GM21367 (cell line): ENCODE data around the gene FUT2.
"Not testable (repeated sequence)": the region's sequence is repeated elsewhere in the genome, so short reads cannot be mapped to it uniquely, and the experiment has no call there.

Source experiments
- ATAC-seq: cut with Tn5 transposase; IDR thresholded peaks from one replicate; pipeline ENCODE4 v1.9.1; 2021; ENCODE audit not compliant: unreplicated experiment

Gene FUT2

DNA sequence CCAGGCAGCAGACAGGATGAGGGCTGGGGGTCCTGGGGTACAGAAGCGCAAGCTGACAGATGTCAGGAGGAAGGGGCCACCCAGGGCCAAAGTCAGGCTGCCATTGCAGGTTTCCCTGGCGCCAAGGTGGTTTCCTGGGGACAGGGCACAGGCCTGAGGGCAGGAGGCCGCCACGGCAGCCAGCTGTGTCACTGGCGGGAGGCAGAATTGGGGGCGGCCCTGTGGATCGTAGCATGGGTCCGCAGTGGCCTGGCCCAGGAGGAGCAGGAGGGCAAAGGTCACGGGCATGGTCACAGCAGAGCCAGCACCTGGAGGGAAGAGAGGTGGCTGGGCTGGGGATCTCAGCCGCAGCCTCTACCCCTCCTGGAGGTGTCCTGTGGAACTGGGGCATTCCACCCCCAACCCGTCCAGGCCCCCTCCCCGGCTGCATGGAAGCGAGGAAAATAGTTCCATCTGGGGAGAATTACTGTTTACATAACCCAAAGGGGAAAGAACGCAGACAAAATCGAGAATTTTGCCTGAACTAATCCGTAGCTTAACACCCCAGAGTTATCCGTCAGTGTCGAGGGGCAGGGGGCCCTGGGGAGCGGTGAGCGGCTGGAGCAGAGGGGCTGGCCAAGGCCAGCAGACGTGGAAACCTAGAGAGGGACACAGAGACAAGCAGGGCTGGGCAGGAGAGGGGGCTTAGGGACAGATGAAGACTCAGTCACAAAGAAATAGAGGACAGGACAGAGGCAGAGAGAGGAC, 24.9 kb upstream of the FUT2 start:
- ATAC-seq = no peak

- ATAC-seq = no peak
These were observed 24.2 kb upstream of the FUT2 start for GRCh38 chr19:48671446-48671995.

DNA sequence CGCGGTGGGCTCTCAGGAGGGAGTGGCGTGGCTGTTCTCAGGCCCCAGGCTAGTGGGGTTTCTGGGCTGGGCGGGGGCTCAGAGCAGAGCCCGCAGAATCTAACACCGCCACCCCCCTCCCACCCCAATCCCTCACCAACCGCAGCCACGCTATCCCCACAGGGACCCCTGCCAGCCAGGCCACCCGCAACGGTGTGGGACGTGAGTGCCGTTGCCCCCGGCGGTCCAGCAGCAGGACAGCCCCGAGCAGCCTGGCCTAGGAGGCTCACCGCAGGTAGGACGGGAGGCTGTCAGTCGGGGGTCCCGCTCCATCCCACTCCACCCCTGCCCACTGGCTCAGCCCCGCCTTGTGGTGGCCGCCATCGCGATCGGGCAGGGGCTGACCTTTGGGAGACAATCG, 22.8 kb upstream of the FUT2 start, which contains the start of gene NTN5:
TSS of gene NTN5 (minus strand) at position 24 of the 400 bp plus-strand sequence. CDS start 2,031 bp downstream, outside the sequence.
- ATAC-seq = no peak

GRCh38 chr19:48673436-48674100, 22.2 kb upstream of the FUT2 start:
- no peak for ATAC-seq

DNA sequence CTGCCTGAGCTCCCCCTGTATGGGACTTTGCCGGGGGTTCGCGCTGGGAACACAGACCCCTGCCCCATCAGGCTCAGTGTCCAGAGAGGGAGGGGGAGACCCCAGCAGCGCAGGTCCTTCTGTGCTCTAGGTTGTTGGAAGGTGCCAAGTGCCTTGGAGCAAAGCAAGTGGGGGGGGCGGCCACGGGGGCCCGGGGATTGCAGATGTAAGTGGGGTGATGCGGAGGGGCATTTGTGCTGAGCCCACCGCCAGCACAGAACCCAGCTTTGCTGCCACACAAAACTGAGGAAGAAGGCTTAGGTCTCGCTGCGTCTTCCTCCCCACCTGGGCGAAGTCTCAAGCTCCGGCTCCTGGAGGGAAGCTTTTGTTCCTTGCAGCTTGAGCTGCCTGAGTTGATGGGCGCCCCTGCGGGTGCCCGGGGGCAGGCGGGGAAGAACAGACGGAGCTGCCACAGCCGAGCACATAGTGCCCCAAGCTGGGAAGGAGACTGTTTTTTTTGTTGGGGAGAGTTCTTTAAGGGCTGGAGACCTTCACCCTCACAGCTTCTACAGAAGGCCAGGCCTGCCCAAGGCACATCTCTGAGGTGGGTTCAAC, 21.5 kb upstream of the FUT2 start:
- no peak for ATAC-seq

- ATAC-seq = no peak
These were observed 20.6 kb upstream of the FUT2 start for GRCh38 chr19:48674921-48675824.

GRCh38 chr19:48676487-48676886, 19.3 kb upstream of the FUT2 start:
- ATAC-seq = no peak

DNA sequence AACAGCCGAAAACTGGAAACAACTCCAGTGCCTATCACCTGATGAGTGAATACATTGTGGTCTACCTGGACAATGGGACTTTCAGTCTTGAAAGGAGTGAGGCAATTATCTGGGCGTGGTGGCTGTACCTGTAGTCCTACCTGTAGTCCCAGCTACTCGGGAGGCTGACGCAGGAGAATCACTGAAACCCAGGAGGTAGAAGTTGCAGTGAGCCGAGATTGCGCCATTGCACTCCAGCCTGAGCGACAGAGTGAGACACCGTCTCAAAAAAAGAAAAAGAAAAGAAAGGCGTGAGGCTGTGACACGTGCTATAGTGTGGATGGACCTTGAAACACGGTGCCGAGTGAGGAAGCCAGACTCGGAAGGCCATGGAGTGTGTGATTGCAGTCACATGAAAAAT, 18.9 kb upstream of the FUT2 start:
- ATAC-seq = no peak

- ATAC-seq = no peak
These were observed 17.6 kb upstream of the FUT2 start for GRCh38 chr19:48678201-48678600.

GRCh38 chr19:48680006-48680405, 15.8 kb upstream of the FUT2 start:
- not testable (repeated sequence) for ATAC-seq

- ATAC-seq = no peak
These were observed 15.2 kb upstream of the FUT2 start for GRCh38 chr19:48680436-48681126.

GRCh38 chr19:48681127-48681470, 14.7 kb upstream of the FUT2 start:
- no peak for ATAC-seq

DNA sequence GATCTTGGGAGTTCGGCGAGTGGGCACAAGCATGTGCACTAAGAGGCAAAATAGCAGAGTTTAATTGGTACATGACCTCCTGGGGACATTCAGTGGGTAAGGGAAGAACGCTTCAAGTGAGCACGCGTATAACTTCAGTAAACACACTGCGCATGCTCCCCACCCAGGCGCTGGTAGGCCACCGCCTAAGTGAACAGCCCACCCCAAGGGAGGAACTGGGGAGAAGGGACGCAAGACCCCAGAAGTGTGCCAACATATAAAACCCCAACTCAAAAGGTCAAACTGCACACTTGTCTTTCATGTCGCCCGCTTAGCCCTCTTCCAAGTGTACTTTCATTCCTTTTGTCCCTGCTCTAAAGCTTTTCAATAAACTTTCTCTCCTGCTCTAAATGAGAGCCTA, 12.4 kb upstream of the FUT2 start:
- no peak for ATAC-seq

GRCh38 chr19:48685583-48685982, 10.2 kb upstream of the FUT2 start:
- ATAC-seq = no peak

GRCh38 chr19:48686088-48686487, 9.7 kb upstream of the FUT2 start:
- no peak for ATAC-seq

DNA sequence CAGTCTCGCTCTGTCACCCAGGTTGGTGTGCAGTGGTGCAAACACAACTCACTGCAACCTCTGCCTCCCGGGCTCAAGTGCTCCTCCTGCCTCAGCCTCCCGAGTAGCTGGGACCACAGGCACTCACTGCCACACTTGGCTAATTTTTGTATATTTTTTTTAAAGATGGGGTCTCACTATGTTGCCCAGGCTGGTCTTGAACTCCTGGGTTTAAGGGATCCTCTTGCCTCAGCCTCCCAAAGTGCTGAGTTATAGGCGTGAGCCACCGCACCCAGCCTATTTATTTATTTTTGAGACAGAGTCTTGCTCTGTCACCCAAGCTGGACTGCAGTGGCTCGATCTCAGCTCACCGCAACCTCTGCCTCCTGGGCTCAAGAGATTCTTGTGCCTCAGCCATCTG, 9.1 kb upstream of the FUT2 start:
- ATAC-seq = not testable (repeated sequence)

DNA sequence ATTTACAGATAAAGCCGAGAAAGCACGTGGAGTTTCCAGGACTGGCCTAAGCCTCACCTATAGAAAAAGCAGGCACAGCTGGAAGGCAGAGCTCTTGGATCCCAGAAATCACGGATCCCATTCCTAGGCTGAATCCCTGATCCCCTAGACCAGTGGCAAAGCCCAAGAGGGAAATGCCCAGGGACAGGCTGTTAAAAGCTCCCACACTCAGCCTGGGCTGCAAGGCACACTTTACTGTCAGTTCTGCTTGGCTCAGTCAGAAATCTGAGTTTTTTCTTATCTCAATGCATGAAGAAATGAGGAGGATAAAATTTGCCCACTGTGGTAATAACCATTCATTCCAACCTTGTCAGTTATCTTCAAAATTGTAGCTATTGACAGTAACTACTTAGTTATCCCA, 8.0 kb upstream of the FUT2 start:
- ATAC-seq = no peak

DNA sequence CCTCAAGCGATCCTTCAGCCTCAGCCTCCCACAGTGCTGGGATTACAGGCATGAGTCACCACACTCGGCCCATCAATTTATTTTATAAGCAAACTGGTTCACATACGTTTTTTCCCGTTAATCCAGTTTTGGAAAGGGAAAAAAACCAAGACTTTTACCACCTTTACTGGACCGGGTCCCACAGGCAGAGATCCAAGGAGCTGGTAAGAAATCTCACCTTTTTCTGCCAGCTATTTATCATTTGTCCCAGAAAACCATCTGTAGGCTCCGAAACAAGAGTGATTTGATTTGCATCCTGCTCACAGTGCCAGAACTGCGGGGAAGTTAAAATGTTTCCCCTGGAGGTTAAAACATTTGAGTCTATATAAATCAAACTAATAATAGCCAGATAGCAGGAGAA, 6.3 kb upstream of the FUT2 start:
- ATAC-seq = no peak

DNA sequence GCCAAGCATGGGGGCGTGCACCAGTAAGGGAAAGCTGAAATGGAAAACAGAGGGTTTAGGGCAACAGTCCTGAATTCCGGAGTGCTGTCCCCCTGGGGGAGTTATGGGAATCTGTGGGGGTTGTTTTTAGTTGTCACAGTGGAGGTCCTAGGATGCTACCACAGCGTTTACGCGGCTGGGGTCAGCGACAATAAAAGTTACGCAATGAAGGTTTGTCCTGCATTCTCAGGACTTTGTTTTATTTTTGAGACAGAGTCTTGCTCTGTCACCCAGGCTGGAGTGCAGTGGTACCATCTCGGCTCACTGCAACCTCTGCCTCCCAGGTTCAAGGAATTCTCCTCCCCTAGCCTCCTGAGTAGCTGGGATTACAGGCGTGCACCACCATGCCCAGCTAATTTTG, 2.1 kb upstream of the FUT2 start:
- not testable (repeated sequence) for ATAC-seq

- no peak for ATAC-seq
These were observed 711 bp downstream of the FUT2 start for GRCh38 chr19:48696353-48697010.
